OCI-LY3 (cell line): Measurements from ENCODE around the gene TCF3.

ENCODE experiments used
- H2AFZ ChIP-seq: fragments of 200-600, 300-600 bp; shearing (Covaris generic); 2 replicates; pipeline ENCODE4 v1.6.0; 2014; ENCODE audit warnings: antibody characterized with exemption, low read depth, low read length
- H3K27ac ChIP-seq: fragments of 200-600, 300-600 bp; sonication (generic); 2 replicates; pipeline ENCODE4 v1.5.1; 2014; ENCODE audit warnings: mild to moderate bottlenecking, low read length, moderate library complexity, mixed read lengths
- H3K27me3 ChIP-seq: fragments of 200-600, 300-600 bp; sonication (generic); 2 replicates; pipeline ENCODE4 v1.6.1; 2014; ENCODE audit warnings: low read depth, low read length, mixed read lengths
- H3K36me3 ChIP-seq: fragments of 200-600, 300-600 bp; sonication (generic); replicated peaks from 2 replicates; pipeline ENCODE3; 2014; ENCODE audit warnings: low read depth, low read length, mixed read lengths
- H3K4me1 ChIP-seq: fragments of 300-600, 200-600 bp; sonication (generic); 2 replicates; pipeline ENCODE4 v1.6.1; 2014; ENCODE audit warnings: low read length, mixed read lengths
- H3K4me2 ChIP-seq: fragments of 200-600, 300-600 bp; sonication (generic); 2 replicates; pipeline ENCODE4 v1.6.1; 2014; ENCODE audit warnings: low read length, mixed read lengths
- H3K4me3 ChIP-seq: fragments of 300-600, 200-600 bp; sonication (generic); 2 replicates; pipeline ENCODE4 v1.5.1; 2014; ENCODE audit warnings: antibody characterized with exemption, mild to moderate bottlenecking, low read length, moderate library complexity
- H3K79me2 ChIP-seq: fragments of 300-600, 200-600 bp; shearing (Covaris generic); 2 replicates; pipeline ENCODE4 v1.6.1; 2014; ENCODE audit warnings: mild to moderate bottlenecking, low read length, mixed read lengths
- H3K9ac ChIP-seq: fragments of 300-600, 200-600 bp; shearing (Covaris generic); 2 replicates; pipeline ENCODE4 v1.6.0; 2014; ENCODE audit warnings: mild to moderate bottlenecking, low read length, moderate library complexity
- H3K9me3 ChIP-seq: fragments of 200-600, 300-600 bp; shearing (Covaris generic); 2 replicates; pipeline ENCODE4 v1.6.1; 2014; ENCODE audit warnings: low read length, mixed read lengths; ENCODE audit not compliant: insufficient read depth
- H4K20me1 ChIP-seq: fragments of 200-600, 300-600 bp; sonication (generic); 2 replicates; pipeline ENCODE4 v1.6.1; 2016; ENCODE audit warnings: low read length, mixed read lengths; ENCODE audit not compliant: insufficient read depth
- EZH2phosphoT487 ChIP-seq: fragments of 200-600 bp; shearing (Covaris generic); IDR thresholded peaks from 2 replicates; pipeline ENCODE4 v1.6.1; 2018; ENCODE audit warnings: antibody characterized with exemption, mixed run types, low read depth
- TF ChIP-seq, protein P1 (sequence below): fragments of 200-600, 300-600 bp; sonication (generic); IDR thresholded peaks from 2 replicates; pipeline ENCODE4 v1.5.1; 2014; ENCODE audit warnings: antibody characterized with exemption, low read length, low read depth

TCF3 gene

DNA sequence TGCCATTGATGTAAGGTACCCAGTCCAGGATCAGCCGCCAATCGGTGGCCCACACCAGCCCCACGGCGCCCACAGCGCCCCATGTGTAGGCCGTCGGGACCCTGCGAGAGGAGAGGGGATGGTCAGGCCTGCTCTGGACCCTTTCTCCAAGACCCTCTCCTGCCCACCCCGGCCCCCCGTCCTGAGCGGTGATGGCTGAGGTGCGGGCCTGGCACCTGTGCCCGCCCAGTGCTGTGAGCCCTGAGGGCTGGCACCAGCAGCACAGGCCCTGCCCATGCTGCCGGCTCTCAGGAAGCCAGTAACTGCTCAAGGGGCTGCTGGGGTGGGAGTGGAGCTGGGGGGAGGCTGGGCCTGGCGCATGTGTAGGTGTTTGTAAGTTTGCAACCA is 53.0 kb downstream of the TCF3 start:
- no peak overlapping the region for H3K4me3 ChIP-seq
- H3K27ac ChIP-seq = no peak overlapping the region
- no peak overlapping the region for H3K9ac ChIP-seq

DNA sequence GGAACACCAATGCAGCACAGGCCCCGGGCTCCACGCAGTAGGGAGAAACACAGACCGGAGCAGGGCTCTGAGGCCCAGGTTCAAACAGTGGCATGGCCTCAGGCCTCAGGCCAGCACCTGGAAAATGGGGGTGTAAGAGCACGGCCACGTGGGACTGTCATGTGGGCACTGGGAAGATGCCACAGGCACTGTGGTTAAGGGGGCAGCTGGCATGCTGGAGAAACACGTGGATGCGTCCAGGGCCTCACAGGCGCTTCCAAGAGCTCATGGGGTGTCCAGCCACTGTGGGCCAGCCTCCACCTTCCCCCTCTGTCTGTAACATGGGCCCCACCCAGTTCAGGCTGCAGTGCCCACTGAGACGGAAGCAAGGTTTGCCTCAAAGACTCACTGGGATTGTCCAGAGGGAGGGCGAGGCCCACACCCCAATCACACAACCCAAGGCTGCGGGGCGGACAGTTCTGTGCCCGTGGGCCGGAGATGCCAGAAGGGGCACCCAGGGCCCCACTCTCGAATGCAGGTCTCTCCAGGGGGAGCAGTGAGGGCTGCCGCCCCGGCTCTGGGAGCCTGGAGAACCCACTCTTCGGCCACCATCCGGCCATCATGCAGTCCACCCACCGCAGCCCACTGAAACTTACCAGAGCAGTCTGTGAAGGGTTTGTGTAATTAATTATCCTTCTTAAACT is 53.5 kb downstream of the TCF3 start:
- Histone ChIP-seq H3K36me3 (peaks cover 44% of the 10 kb centered on the region), H3K4me2 (no peak overlapping the region)

More for the DNA sequence above, 53.0 kb downstream of the TCF3 start:
- TF ChIP-seq, protein P1, sequence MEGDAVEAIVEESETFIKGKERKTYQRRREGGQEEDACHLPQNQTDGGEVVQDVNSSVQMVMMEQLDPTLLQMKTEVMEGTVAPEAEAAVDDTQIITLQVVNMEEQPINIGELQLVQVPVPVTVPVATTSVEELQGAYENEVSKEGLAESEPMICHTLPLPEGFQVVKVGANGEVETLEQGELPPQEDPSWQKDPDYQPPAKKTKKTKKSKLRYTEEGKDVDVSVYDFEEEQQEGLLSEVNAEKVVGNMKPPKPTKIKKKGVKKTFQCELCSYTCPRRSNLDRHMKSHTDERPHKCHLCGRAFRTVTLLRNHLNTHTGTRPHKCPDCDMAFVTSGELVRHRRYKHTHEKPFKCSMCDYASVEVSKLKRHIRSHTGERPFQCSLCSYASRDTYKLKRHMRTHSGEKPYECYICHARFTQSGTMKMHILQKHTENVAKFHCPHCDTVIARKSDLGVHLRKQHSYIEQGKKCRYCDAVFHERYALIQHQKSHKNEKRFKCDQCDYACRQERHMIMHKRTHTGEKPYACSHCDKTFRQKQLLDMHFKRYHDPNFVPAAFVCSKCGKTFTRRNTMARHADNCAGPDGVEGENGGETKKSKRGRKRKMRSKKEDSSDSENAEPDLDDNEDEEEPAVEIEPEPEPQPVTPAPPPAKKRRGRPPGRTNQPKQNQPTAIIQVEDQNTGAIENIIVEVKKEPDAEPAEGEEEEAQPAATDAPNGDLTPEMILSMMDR = no peak
- TF ChIP-seq EZH2phosphoT487 = no peak
- Histone ChIP-seq H3K9me3 (no peaks in the 10 kb centered on the region), H4K20me1 (peaks cover 19% of the 10 kb centered on the region), H3K36me3 (peaks cover 44% of the 10 kb centered on the region), H3K4me1 (peaks cover 5% of the 10 kb centered on the region; the same call in 1 of the 2 replicates), H3K27me3 (no peaks in the 10 kb centered on the region), H3K79me2 (peaks cover 57% of the 10 kb centered on the region), H3K4me2 (no peak overlapping the region), H2AFZ (no peak overlapping the region)

DNA sequence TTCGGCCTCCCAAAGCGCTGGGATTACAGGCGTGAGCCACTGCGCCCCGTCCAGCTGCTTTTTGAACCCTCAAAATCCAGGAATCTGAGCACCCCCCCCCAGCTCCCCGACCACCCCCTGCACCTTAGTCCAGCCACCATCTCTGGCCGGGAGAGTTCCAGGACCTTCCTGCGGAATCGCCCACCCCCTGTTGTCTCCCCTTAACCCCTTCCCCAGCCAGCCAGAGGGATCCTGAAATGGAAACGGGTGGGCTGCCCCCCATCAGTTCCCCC is 59.0 kb downstream of the TCF3 start:
- TF ChIP-seq, protein P1 = no peak
- TF ChIP-seq EZH2phosphoT487 = no peak
- H3K4me2 ChIP-seq = peak overlapping the region; percentile 92
- H2AFZ ChIP-seq = no peak overlapping the region
- peak overlapping the region; percentile 79 for H3K9ac ChIP-seq
- peak overlapping the region; percentile 82 for H3K4me3 ChIP-seq
- no peak overlapping the region for H3K27ac ChIP-seq
- H3K9me3 ChIP-seq = no peaks in the 10 kb centered on the region
- peaks cover 8% of the 10 kb centered on the region; the same call in 1 of the 2 replicates for H4K20me1 ChIP-seq
- peaks cover 10% of the 10 kb centered on the region for H3K4me1 ChIP-seq
- no peaks in the 10 kb centered on the region for H3K27me3 ChIP-seq
- peaks cover 17% of the 10 kb centered on the region for H3K36me3 ChIP-seq
- peaks cover 38% of the 10 kb centered on the region for H3K79me2 ChIP-seq

More for the DNA sequence above, 53.5 kb downstream of the TCF3 start:
- Histone ChIP-seq H3K4me3 (no peak overlapping the region), H3K4me1 (0 out of 2 replicates have a peak, but pooled peaks cover under 1% of the 10 kb centered on the region), H3K9ac (no peak overlapping the region), H3K27me3 (no peaks in the 10 kb centered on the region), H3K79me2 (peaks cover 52% of the 10 kb centered on the region), H2AFZ (no peak overlapping the region), H3K27ac (no peak overlapping the region), H3K9me3 (no peaks in the 10 kb centered on the region), H4K20me1 (peaks cover 19% of the 10 kb centered on the region)
- no peak for TF ChIP-seq EZH2phosphoT487

DNA sequence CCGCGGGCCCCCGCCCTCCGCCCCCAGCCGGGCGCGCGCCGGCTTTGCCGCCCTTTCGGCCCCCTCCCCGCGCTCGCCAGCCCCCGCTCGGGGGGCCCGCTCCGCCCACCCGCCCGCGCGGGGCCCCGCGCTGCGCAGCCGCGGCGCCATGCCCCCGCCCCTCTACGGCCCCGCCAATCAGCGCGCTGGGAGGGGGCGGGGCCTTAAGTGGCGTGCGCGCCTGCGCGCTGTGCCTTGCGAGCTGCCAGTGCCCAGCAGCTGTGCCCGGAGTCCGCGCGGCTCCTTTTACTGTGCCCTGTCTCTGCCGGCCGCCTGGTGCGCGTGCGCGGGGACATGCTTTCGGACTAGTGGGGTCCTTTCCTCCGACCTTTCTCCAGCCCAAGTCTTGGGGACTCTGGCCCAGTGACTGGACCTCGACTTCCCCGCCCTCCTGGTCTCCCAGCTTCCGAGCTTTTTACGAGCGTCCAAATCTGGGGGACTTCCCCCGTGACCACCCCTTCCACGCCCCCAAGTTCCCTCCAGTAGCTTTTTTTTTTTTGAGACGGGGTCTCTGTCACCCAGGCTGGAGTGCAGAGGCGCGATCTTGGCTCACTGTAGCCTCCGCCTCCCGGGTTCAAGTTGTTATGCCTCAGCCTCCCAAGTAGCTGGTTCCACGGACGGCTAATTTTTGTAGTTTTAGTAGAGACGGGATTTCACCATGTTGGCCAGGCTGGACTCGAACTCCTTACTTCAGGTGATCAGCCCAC is 59.5 kb downstream of the TCF3 start, which contains the start of gene MBD3:
TSS of gene MBD3 (minus strand) at position 111 of the 746 bp plus-strand sequence. CDS start 234 bp downstream, outside the sequence.
- Histone ChIP-seq H3K36me3 (peaks cover 15% of the 10 kb centered on the region), H3K4me1 (peaks cover 10% of the 10 kb centered on the region), H3K9ac (peak within 1 kb of the TSS; percentile 99), H3K4me2 (peak within 1 kb of the TSS; percentile 92), H4K20me1 (peaks cover 8% of the 10 kb centered on the region; the same call in 1 of the 2 replicates), H3K4me3 (peak within 1 kb of the TSS; percentile 97), H2AFZ (0 out of 2 replicates have a peak within 1 kb of the TSS, but pooled peaks have one; percentile 47), H3K27me3 (no peaks in the 10 kb centered on the region), H3K9me3 (no peaks in the 10 kb centered on the region), H3K79me2 (peaks cover 43% of the 10 kb centered on the region), H3K27ac (peak within 1 kb of the TSS; percentile 87)
- TF ChIP-seq, protein P1 = no peak
- TF ChIP-seq EZH2phosphoT487 = no peak
